ENCODE measurements around the gene PCNX1. TPM values are rescaled to one million over a fixed set of nuclear protein-coding genes. Genes with fewer than 3 reads are reported as not detected.
A peak's percentile ranks its signal among the peaks of the same experiment; 100 is the strongest.

Gene PCNX1
- total and polyA plus RNA-seq, 2 of the 4 experiments (the other 2 are of a cell fraction): 15.0 to 43.7 TPM

DNA sequence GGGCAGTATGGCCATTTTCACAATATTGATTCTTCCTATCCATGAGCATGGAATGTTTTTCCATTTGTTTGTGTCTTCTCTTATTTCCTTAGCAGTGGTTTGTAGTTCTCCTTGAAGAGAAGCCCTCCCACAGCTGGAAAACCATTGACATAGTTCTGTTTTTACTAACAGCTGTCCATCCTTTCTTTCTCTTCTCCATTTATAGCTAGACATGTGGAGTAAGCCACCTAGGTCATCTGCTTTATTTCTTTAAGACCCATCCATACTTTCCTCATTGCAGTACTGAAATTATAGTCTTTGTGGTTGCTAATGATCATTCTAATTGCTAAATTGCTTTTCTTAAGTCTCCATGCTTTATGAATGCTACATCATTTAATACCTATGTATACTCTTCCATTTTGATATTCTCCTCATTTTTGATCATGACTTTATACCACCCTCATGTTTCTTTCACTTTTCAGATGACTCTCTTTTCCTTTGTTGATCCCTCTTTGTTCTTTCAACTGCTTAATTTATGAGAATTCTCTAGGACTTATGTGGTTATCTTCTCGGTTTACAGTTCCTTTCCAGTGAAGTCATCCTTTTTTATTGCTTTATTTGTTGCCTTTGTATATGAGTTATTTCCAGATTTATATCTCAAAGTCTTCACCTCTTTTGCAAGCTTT, 114.2 kb downstream of the PCNX1 start:
- peak overlapping the region; percentile 70 for H2BK120ac ChIP-seq (ENCODE audit: low read depth, low read length)
- intact Hi-C loops (cut with micrococcal nuclease): no loop called here
- peak overlapping the region; percentile 90; the same call in 1 of the 2 replicates for H3K4me2 ChIP-seq (ENCODE audit: low read depth, low read length)
- no peak overlapping the region for H2AK5ac ChIP-seq (ENCODE audit: low read depth, low read length)
- no peak overlapping the region for H3K14ac ChIP-seq (replicated peaks; ENCODE audit: low read depth, low read length)
- H3K9ac ChIP-seq (ENCODE audit: low read depth, low read length): no peak overlapping the region
- no peak for TF ChIP-seq CTCF (conservative IDR thresholded peaks at IDR 0.05; ENCODE audit: low read depth, low read length)
- peak; percentile 65 for TF ChIP-seq CEBPB (IDR thresholded peaks at IDR 0.05; ENCODE audit: low read depth, low read length)
- peak overlapping the region; percentile 44; the same call in 1 of the 2 replicates for H3K27ac ChIP-seq (ENCODE audit: insufficient read depth, low read length)
- ChIA-PET POLR2A (ENCODE audit: unreplicated experiment) (no interaction called here), CTCF (interaction anchor here (0.6 to 1.6 kb wide), 2 partner anchors 8 to 33 kb away, joined by 5 to 6 read pairs; no protein-coding TSS in a partner anchor)
- no peaks in the 10 kb centered on the region for H3K9me1 ChIP-seq (ENCODE audit: insufficient read depth, low read length)
- peak overlapping the region; percentile 24; the same call in 1 of the 2 replicates for H3K23ac ChIP-seq (ENCODE audit: low read depth, low read length)
- peaks cover 6% of the 10 kb centered on the region; the same call in 1 of the 2 replicates for H3K4me1 ChIP-seq (ENCODE audit: control insufficient read depth, insufficient read depth, low read length)
- WGBS, 2 experiments (ENCODE audit: extremely low coverage in 2 of 2, insufficient read length in 1 of 2): no CpG with 5 or more reads among the region's 1 CpG
- H2BK20ac ChIP-seq (ENCODE audit: low read depth, low read length): 0 out of 2 replicates have a peak overlapping the region, but pooled peaks have one; percentile 55
- no peaks in the 10 kb centered on the region for H3K9me3 ChIP-seq (ENCODE audit: control insufficient read depth, insufficient read depth, low read length)
- DNase-seq: peak; percentile 83
- no peaks in the 10 kb centered on the region for H3K27me3 ChIP-seq (ENCODE audit: control insufficient read depth, insufficient read depth, low read length)
- no peak overlapping the region; a peak in 1 of 4 replicates for H4K8ac ChIP-seq (ENCODE audit: low read depth in 2 of 2, low read length in 2 of 2)
- no peak overlapping the region for H4K91ac ChIP-seq (ENCODE audit: insufficient read depth, low read depth, low read length)
- H3K79me1 ChIP-seq (ENCODE audit: low read depth in 1 of 2, low read length in 2 of 2): peaks cover 9 to 11% of the 10 kb centered on the region in 2 experiments
- ATAC-seq (ENCODE audit: low read depth): peak; percentile 81
- dilution Hi-C loops (cut with HindIII; ENCODE audit: low sequenced_read_pairs, unreplicated experiment): no loop called here
- peak overlapping the region; percentile 95; the same call in 1 of the 2 replicates for H3K18ac ChIP-seq (ENCODE audit: low read depth, low read length)
- peak overlapping the region; percentile 40; the same call in 1 of the 2 replicates for H3K4ac ChIP-seq (ENCODE audit: low read depth, low read length)
- peak overlapping the region; percentile 84; the same call in 1 of the 2 replicates for H4K5ac ChIP-seq (ENCODE audit: low read depth, low read length)
- H2AFZ ChIP-seq (replicated peaks; ENCODE audit: low read length, poor library complexity): no peak overlapping the region
- in situ Hi-C loops (cut with MboI; ENCODE audit: low sequenced_read_pairs): no loop called here
- no peak overlapping the region for H3K56ac ChIP-seq (ENCODE audit: extremely low read depth, insufficient read depth, low read length)
- peaks cover 9% of the 10 kb centered on the region for H3K36me3 ChIP-seq (ENCODE audit: control insufficient read depth, insufficient read depth, low read length)
- no peak overlapping the region for H3K4me3 ChIP-seq (ENCODE audit: insufficient read depth, low read depth, low read length)
- peak overlapping the region; percentile 82 for H2BK5ac ChIP-seq (ENCODE audit: low read depth, low read length, poor library complexity, severe bottlenecking)
- peaks cover 5% of the 10 kb centered on the region; the same call in 1 of the 2 replicates for H4K20me1 ChIP-seq (ENCODE audit: insufficient read depth, low read length)
- no peak overlapping the region for H2AK9ac ChIP-seq (replicated peaks; ENCODE audit: low read depth, low read length, poor library complexity)
- H2BK15ac ChIP-seq (ENCODE audit: low read depth, low read length): no peak overlapping the region
- no TSS peak for BruUV-seq (replicated peaks)
